ENCODE measurements around the gene CRMP1.

CRMP1 gene

DNA sequence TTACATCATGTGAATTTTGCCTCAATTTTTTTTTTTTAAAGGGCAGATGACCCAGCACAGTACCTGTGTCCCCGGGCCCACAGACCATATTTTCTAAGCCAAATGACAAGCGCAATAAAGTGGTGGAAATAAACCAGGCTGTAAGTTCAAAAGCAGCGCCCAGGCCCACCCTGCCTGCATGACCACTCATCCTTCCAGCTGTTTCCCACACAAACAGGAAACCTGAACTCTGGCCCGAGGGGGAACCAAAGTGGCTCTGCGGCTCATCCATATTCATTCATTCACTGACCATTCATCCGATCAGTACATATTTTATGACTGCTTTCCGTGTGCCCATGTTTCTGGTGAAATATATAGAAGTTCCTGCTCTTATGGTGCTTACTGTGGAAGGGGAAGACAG, 33.7 kb upstream of the CRMP1 start:
- Histone ChIP-seq H3K9me3 (ENCODE audit: control extremely low read depth in 1 of 5, control insufficient read depth in 4 of 5, insufficient read depth in 2 of 5, low read depth in 1 of 5, low read length in 4 of 5) (no peaks in the 10 kb centered on the region), H3K27ac (ENCODE audit: insufficient read depth in 1 of 2, low read depth in 1 of 2, low read length in 2 of 2, poor library complexity in 1 of 2, severe bottlenecking in 2 of 2) (no peak overlapping the region), H3K4me1 (ENCODE audit: control extremely low read depth in 1 of 4, control insufficient read depth in 4 of 4, insufficient read depth in 4 of 4, low read length in 3 of 4) (no peaks in the 10 kb centered on the region), H3K27me3 (replicated peaks in 2 of 5; ENCODE audit: control insufficient read depth in 4 of 5, insufficient read depth in 5 of 5, low read length in 4 of 5) (peaks cover 0 to 68% (median 5%) of the 10 kb centered on the region in 5 experiments), H3K36me3 (ENCODE audit: control insufficient read depth in 4 of 4, insufficient read depth in 4 of 4, low read length in 3 of 4) (no peaks in the 10 kb centered on the region), H3K4me3 (ENCODE audit: control insufficient read depth in 1 of 7, extremely low read depth in 1 of 7, insufficient read depth in 4 of 7, low read depth in 2 of 7, low read length in 6 of 7) (no peak overlapping the region)
- no peak for DNase-seq
- POLR2A ChIA-PET, result no interaction called here
- WGBS (ENCODE audit: insufficient coverage), result 57% methylated on average over 4 of the region's 7 CpGs
- CTCF ChIA-PET, result no interaction called here

- H3K27me3 ChIP-seq (replicated peaks in 2 of 5; ENCODE audit: control insufficient read depth in 4 of 5, insufficient read depth in 5 of 5, low read length in 4 of 5), result peaks cover 0 to 68% (median 9%) of the 10 kb centered on the region in 5 experiments
- no peaks in the 10 kb centered on the region for H3K4me1 ChIP-seq (ENCODE audit: control extremely low read depth in 1 of 4, control insufficient read depth in 4 of 4, insufficient read depth in 4 of 4, low read length in 3 of 4)
- no peak for DNase-seq
- no peaks in the 10 kb centered on the region for H3K9me3 ChIP-seq (ENCODE audit: control extremely low read depth in 1 of 5, control insufficient read depth in 4 of 5, insufficient read depth in 2 of 5, low read depth in 1 of 5, low read length in 4 of 5)
- no peak overlapping the region for H3K27ac ChIP-seq (ENCODE audit: insufficient read depth in 1 of 2, low read depth in 1 of 2, low read length in 2 of 2, poor library complexity in 1 of 2, severe bottlenecking in 2 of 2)
- ChIA-PET POLR2A (no interaction called here), CTCF (no interaction called here)
- no peaks in the 10 kb centered on the region for H3K36me3 ChIP-seq (ENCODE audit: control insufficient read depth in 4 of 4, insufficient read depth in 4 of 4, low read length in 3 of 4)
- H3K4me3 ChIP-seq (ENCODE audit: control insufficient read depth in 1 of 7, extremely low read depth in 1 of 7, insufficient read depth in 4 of 7, low read depth in 2 of 7, low read length in 6 of 7), result no peak overlapping the region
- 86% methylated on average over 14 of the region's 16 CpGs for WGBS (ENCODE audit: insufficient coverage)
These were observed 32.7 kb upstream of the CRMP1 start for GRCh38 chr4:5925419-5926200.

DNA sequence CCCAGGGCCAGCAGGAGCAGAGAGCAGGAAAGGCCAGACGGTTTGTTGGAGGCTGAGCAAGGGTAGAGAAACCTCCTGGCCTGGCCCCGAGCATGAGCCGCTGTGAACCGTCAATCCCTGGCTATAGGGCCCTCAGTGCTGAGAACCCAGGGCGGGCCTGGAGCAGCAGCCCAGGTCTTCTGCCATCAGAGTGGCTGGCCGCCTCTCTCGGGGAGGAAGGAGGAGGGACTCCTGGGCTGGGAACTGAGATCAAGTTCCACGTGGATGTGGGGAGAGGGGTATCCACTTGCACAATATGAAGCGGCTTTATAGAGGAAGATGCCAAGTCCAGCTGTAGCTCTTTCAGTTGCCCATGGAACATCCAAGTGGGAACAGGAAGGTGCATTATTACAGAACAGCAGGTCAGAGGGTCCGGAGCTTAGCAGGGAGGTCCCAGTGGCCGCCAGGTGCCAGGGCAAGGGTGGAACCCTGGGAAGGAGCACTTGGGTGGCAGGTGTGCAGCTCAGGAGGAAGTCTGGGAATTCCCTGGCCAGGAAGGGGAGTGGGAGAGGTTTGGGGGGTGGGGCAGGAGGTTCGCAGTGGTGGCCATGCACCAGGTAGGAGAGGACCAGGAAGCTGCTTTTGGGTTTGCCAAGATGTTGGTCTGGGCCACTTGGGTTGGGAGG, 31.7 kb upstream of the CRMP1 start:
- no peak overlapping the region for H3K4me3 ChIP-seq (ENCODE audit: control insufficient read depth in 1 of 7, extremely low read depth in 1 of 7, insufficient read depth in 4 of 7, low read depth in 2 of 7, low read length in 6 of 7)
- H3K9me3 ChIP-seq (ENCODE audit: control extremely low read depth in 1 of 5, control insufficient read depth in 4 of 5, insufficient read depth in 2 of 5, low read depth in 1 of 5, low read length in 4 of 5), result no peaks in the 10 kb centered on the region
- no peaks in the 10 kb centered on the region for H3K36me3 ChIP-seq (ENCODE audit: control insufficient read depth in 4 of 4, insufficient read depth in 4 of 4, low read length in 3 of 4)
- DNase-seq, result no peak
- POLR2A ChIA-PET, result no interaction called here
- H3K4me1 ChIP-seq (ENCODE audit: control extremely low read depth in 1 of 4, control insufficient read depth in 4 of 4, insufficient read depth in 4 of 4, low read length in 3 of 4), result no peaks in the 10 kb centered on the region
- 86% methylated on average over 12 of the region's 12 CpGs for WGBS (ENCODE audit: insufficient coverage)
- CTCF ChIA-PET, result no interaction called here
- peaks cover 0 to 69% (median 9%) of the 10 kb centered on the region in 5 experiments for H3K27me3 ChIP-seq (replicated peaks in 2 of 5; ENCODE audit: control insufficient read depth in 4 of 5, insufficient read depth in 5 of 5, low read length in 4 of 5)
- H3K27ac ChIP-seq (ENCODE audit: insufficient read depth in 1 of 2, low read depth in 1 of 2, low read length in 2 of 2, poor library complexity in 1 of 2, severe bottlenecking in 2 of 2), result no peak overlapping the region

GRCh38 chr4:5923376-5923775, 30.5 kb upstream of the CRMP1 start:
- no peaks in the 10 kb centered on the region for H3K9me3 ChIP-seq (ENCODE audit: control extremely low read depth in 1 of 5, control insufficient read depth in 4 of 5, insufficient read depth in 2 of 5, low read depth in 1 of 5, low read length in 4 of 5)
- 80% methylated on average over 6 of the region's 6 CpGs for WGBS (ENCODE audit: insufficient coverage)
- H3K4me1 ChIP-seq (ENCODE audit: control extremely low read depth in 1 of 4, control insufficient read depth in 4 of 4, insufficient read depth in 4 of 4, low read length in 3 of 4), result no peaks in the 10 kb centered on the region
- H3K36me3 ChIP-seq (ENCODE audit: control insufficient read depth in 4 of 4, insufficient read depth in 4 of 4, low read length in 3 of 4), result no peaks in the 10 kb centered on the region
- POLR2A ChIA-PET, result no interaction called here
- no peak for DNase-seq
- no peak overlapping the region for H3K27ac ChIP-seq (ENCODE audit: insufficient read depth in 1 of 2, low read depth in 1 of 2, low read length in 2 of 2, poor library complexity in 1 of 2, severe bottlenecking in 2 of 2)
- peaks cover 0 to 72% (median 13%) of the 10 kb centered on the region in 5 experiments for H3K27me3 ChIP-seq (replicated peaks in 2 of 5; ENCODE audit: control insufficient read depth in 4 of 5, insufficient read depth in 5 of 5, low read length in 4 of 5)
- H3K4me3 ChIP-seq (ENCODE audit: control insufficient read depth in 1 of 7, extremely low read depth in 1 of 7, insufficient read depth in 4 of 7, low read depth in 2 of 7, low read length in 6 of 7), result no peak overlapping the region
- CTCF ChIA-PET, result no interaction called here

DNA sequence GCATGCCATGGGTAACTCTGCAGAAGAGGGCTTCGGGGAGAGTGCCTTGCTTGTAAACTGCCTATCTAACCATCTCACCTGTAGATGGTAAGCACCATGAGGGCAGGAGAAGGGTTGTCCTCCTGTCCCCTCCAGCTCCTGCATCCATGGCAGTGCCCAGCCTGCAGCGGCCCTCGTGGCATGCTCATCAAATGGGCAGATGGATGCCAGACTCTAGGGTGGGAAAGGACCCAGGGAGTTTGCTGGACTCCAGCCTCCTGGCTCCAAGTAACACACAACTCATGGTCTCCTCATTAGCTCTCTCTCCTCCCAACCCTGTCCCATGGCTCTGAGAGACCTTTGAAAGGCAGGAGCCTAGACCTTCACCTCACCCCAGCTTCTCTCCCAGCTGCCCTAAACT, 29.7 kb upstream of the CRMP1 start:
- CTCF ChIA-PET, result no interaction called here
- 88% methylated on average over 1 of the region's 3 CpGs for WGBS (ENCODE audit: insufficient coverage)
- H3K27me3 ChIP-seq (replicated peaks in 2 of 5; ENCODE audit: control insufficient read depth in 4 of 5, insufficient read depth in 5 of 5, low read length in 4 of 5), result peaks cover 0 to 77% (median 13%) of the 10 kb centered on the region in 5 experiments

DNA sequence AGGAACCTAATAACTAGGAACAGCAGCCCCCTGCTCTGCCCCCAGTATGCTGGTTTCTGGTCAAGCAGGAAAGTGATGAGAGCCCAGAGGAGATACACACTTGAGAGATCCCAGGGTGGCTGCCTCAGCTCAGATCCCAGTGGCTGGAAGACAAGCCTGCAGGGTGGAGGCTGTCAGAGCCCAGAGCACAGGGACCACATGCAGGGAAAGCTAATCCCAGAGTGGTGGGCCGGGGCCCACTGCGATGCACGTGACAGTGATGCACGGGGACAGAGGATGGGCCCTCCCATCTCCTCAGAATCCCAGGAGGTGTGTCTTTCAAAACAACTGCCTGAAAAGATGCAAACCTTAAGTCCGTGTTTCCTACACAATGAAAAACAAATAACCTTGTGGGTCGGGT, 29.1 kb upstream of the CRMP1 start:
- no peaks in the 10 kb centered on the region for H3K9me3 ChIP-seq (ENCODE audit: control extremely low read depth in 1 of 5, control insufficient read depth in 4 of 5, insufficient read depth in 2 of 5, low read depth in 1 of 5, low read length in 4 of 5)
- 63% methylated on average over 6 of the region's 6 CpGs for WGBS (ENCODE audit: insufficient coverage)
- ChIA-PET CTCF (no interaction called here), POLR2A (no interaction called here)
- no peak overlapping the region for H3K27ac ChIP-seq (ENCODE audit: insufficient read depth in 1 of 2, low read depth in 1 of 2, low read length in 2 of 2, poor library complexity in 1 of 2, severe bottlenecking in 2 of 2)
- H3K4me3 ChIP-seq (ENCODE audit: control insufficient read depth in 1 of 7, extremely low read depth in 1 of 7, insufficient read depth in 4 of 7, low read depth in 2 of 7, low read length in 6 of 7), result no peak overlapping the region
- no peak for DNase-seq
- no peaks in the 10 kb centered on the region for H3K36me3 ChIP-seq (ENCODE audit: control insufficient read depth in 4 of 4, insufficient read depth in 4 of 4, low read length in 3 of 4)
- peaks cover 0 to 74% (median 13%) of the 10 kb centered on the region in 5 experiments for H3K27me3 ChIP-seq (replicated peaks in 2 of 5; ENCODE audit: control insufficient read depth in 4 of 5, insufficient read depth in 5 of 5, low read length in 4 of 5)
- H3K4me1 ChIP-seq (ENCODE audit: control extremely low read depth in 1 of 4, control insufficient read depth in 4 of 4, insufficient read depth in 4 of 4, low read length in 3 of 4), result no peaks in the 10 kb centered on the region

More for the DNA sequence above, 29.7 kb upstream of the CRMP1 start:
- DNase-seq, result no peak
- Histone ChIP-seq H3K4me1 (ENCODE audit: control extremely low read depth in 1 of 4, control insufficient read depth in 4 of 4, insufficient read depth in 4 of 4, low read length in 3 of 4) (no peaks in the 10 kb centered on the region), H3K27ac (ENCODE audit: insufficient read depth in 1 of 2, low read depth in 1 of 2, low read length in 2 of 2, poor library complexity in 1 of 2, severe bottlenecking in 2 of 2) (no peak overlapping the region), H3K4me3 (ENCODE audit: control insufficient read depth in 1 of 7, extremely low read depth in 1 of 7, insufficient read depth in 4 of 7, low read depth in 2 of 7, low read length in 6 of 7) (no peak overlapping the region), H3K9me3 (ENCODE audit: control extremely low read depth in 1 of 5, control insufficient read depth in 4 of 5, insufficient read depth in 2 of 5, low read depth in 1 of 5, low read length in 4 of 5) (no peaks in the 10 kb centered on the region), H3K36me3 (ENCODE audit: control insufficient read depth in 4 of 4, insufficient read depth in 4 of 4, low read length in 3 of 4) (no peaks in the 10 kb centered on the region)
- POLR2A ChIA-PET, result no interaction called here

- ChIA-PET CTCF (no interaction called here), POLR2A (no interaction called here)
- Histone ChIP-seq H3K4me1 (ENCODE audit: control extremely low read depth in 1 of 4, control insufficient read depth in 4 of 4, insufficient read depth in 4 of 4, low read length in 3 of 4) (no peaks in the 10 kb centered on the region), H3K9me3 (ENCODE audit: control extremely low read depth in 1 of 5, control insufficient read depth in 4 of 5, insufficient read depth in 2 of 5, low read depth in 1 of 5, low read length in 4 of 5) (no peaks in the 10 kb centered on the region), H3K27me3 (replicated peaks in 2 of 5; ENCODE audit: control insufficient read depth in 4 of 5, insufficient read depth in 5 of 5, low read length in 4 of 5) (peaks cover 0 to 71% (median 16%) of the 10 kb centered on the region in 5 experiments), H3K27ac (ENCODE audit: insufficient read depth in 1 of 2, low read depth in 1 of 2, low read length in 2 of 2, poor library complexity in 1 of 2, severe bottlenecking in 2 of 2) (no peak overlapping the region), H3K36me3 (ENCODE audit: control insufficient read depth in 4 of 4, insufficient read depth in 4 of 4, low read length in 3 of 4) (no peaks in the 10 kb centered on the region), H3K4me3 (ENCODE audit: control insufficient read depth in 1 of 7, extremely low read depth in 1 of 7, insufficient read depth in 4 of 7, low read depth in 2 of 7, low read length in 6 of 7) (no peak overlapping the region)
- WGBS (ENCODE audit: insufficient coverage), result 49% methylated on average over 14 of the region's 16 CpGs
- DNase-seq, result no peak
These were observed 28.5 kb upstream of the CRMP1 start for GRCh38 chr4:5921101-5921980.
